Measurements from ENCODE around the gene C5orf52.
A peak's percentile ranks its signal among the peaks of the same experiment; 100 is the strongest.
"Not testable (repeated sequence)": the region's sequence is repeated elsewhere in the genome, so short reads cannot be mapped to it uniquely, and the experiment has no call there.

C5orf52 gene

GRCh38 chr5:157657516-157657915 lies 13.8 kb upstream of the C5orf52 start:
- Histone ChIP-seq H3K4me3 (ENCODE audit: low read depth in 1 of 2, low read length in 2 of 2) (no peak overlapping the region), H3K36me3 (ENCODE audit: control insufficient read depth in 1 of 2, insufficient read depth in 2 of 2, low read length in 2 of 2) (no peaks in the 10 kb centered on the region), H3K4me1 (ENCODE audit: control insufficient read depth in 1 of 2, insufficient read depth in 2 of 2, low read length in 2 of 2) (no peaks in the 10 kb centered on the region), H3K27ac (ENCODE audit: low read length) (no peak overlapping the region), H3K27me3 (ENCODE audit: low read depth, low read length) (no peaks in the 10 kb centered on the region), H3K9me3 (ENCODE audit: control insufficient read depth in 1 of 2, low read length in 2 of 2) (peaks cover 0 to 4% of the 10 kb centered on the region in 2 donors)

- Histone ChIP-seq H3K27me3 (ENCODE audit: low read depth, low read length) (no peaks in the 10 kb centered on the region), H3K36me3 (ENCODE audit: control insufficient read depth in 1 of 2, insufficient read depth in 2 of 2, low read length in 2 of 2) (no peaks in the 10 kb centered on the region), H3K9me3 (ENCODE audit: control insufficient read depth in 1 of 2, low read length in 2 of 2) (peaks cover 0 to 4% of the 10 kb centered on the region in 2 donors), H3K27ac (ENCODE audit: low read length) (no peak overlapping the region), H3K4me3 (ENCODE audit: low read depth in 1 of 2, low read length in 2 of 2) (no peak overlapping the region), H3K4me1 (ENCODE audit: control insufficient read depth in 1 of 2, insufficient read depth in 2 of 2, low read length in 2 of 2) (no peaks in the 10 kb centered on the region)
Observed at GRCh38 chr5:157658893-157659292, 12.4 kb upstream of the C5orf52 start.

GRCh38 chr5:157659868-157660660 lies 11.3 kb upstream of the C5orf52 start:
- Histone ChIP-seq H3K27ac (ENCODE audit: low read length) (no peak overlapping the region), H3K9me3 (ENCODE audit: control insufficient read depth in 1 of 2, low read length in 2 of 2) (peaks cover 0 to 4% of the 10 kb centered on the region in 2 donors), H3K4me1 (ENCODE audit: control insufficient read depth in 1 of 2, insufficient read depth in 2 of 2, low read length in 2 of 2) (no peaks in the 10 kb centered on the region), H3K36me3 (ENCODE audit: control insufficient read depth in 1 of 2, insufficient read depth in 2 of 2, low read length in 2 of 2) (no peaks in the 10 kb centered on the region), H3K27me3 (ENCODE audit: low read depth, low read length) (no peaks in the 10 kb centered on the region), H3K4me3 (ENCODE audit: low read depth in 1 of 2, low read length in 2 of 2) (no peak overlapping the region)

- peaks cover 2 to 5% of the 10 kb centered on the region in 2 donors for H3K4me1 ChIP-seq (ENCODE audit: control insufficient read depth in 1 of 2, insufficient read depth in 2 of 2, low read length in 2 of 2)
- no peaks in the 10 kb centered on the region for H3K27me3 ChIP-seq (ENCODE audit: low read depth, low read length)
Observed at GRCh38 chr5:157665467-157666070, 5.8 kb upstream of the C5orf52 start.

GRCh38 chr5:157668356-157668755 lies 3.0 kb upstream of the C5orf52 start:
- H3K4me3 ChIP-seq (ENCODE audit: low read depth in 1 of 2, low read length in 2 of 2) = no peak overlapping the region

More at GRCh38 chr5:157665467-157666070, 5.8 kb upstream of the C5orf52 start:
- H3K4me3 ChIP-seq (ENCODE audit: low read depth in 1 of 2, low read length in 2 of 2) = no peak overlapping the region
- no peak overlapping the region for H3K27ac ChIP-seq (ENCODE audit: low read length)
- H3K36me3 ChIP-seq (ENCODE audit: control insufficient read depth in 1 of 2, insufficient read depth in 2 of 2, low read length in 2 of 2) = no peaks in the 10 kb centered on the region
- H3K9me3 ChIP-seq (ENCODE audit: control insufficient read depth in 1 of 2, low read length in 2 of 2) = no peaks in the 10 kb centered on the region

GRCh38 chr5:157669701-157670097 lies 1.6 kb upstream of the C5orf52 start:
- no peak overlapping the region for H3K4me3 ChIP-seq (ENCODE audit: low read depth in 1 of 2, low read length in 2 of 2)
- H3K9me3 ChIP-seq (ENCODE audit: control insufficient read depth in 1 of 2, low read length in 2 of 2) = no peaks in the 10 kb centered on the region
- no peaks in the 10 kb centered on the region for H3K27me3 ChIP-seq (ENCODE audit: low read depth, low read length)
- peaks cover 5 to 6% of the 10 kb centered on the region in 2 donors for H3K4me1 ChIP-seq (ENCODE audit: control insufficient read depth in 1 of 2, insufficient read depth in 2 of 2, low read length in 2 of 2)
- no peaks in the 10 kb centered on the region for H3K36me3 ChIP-seq (ENCODE audit: control insufficient read depth in 1 of 2, insufficient read depth in 2 of 2, low read length in 2 of 2)
- peak overlapping the region; percentile 50 for H3K27ac ChIP-seq (ENCODE audit: low read length)

More at GRCh38 chr5:157668356-157668755, 3.0 kb upstream of the C5orf52 start:
- Histone ChIP-seq H3K27ac (ENCODE audit: low read length) (no peak overlapping the region), H3K36me3 (ENCODE audit: control insufficient read depth in 1 of 2, insufficient read depth in 2 of 2, low read length in 2 of 2) (no peaks in the 10 kb centered on the region), H3K27me3 (ENCODE audit: low read depth, low read length) (no peaks in the 10 kb centered on the region), H3K9me3 (ENCODE audit: control insufficient read depth in 1 of 2, low read length in 2 of 2) (no peaks in the 10 kb centered on the region), H3K4me1 (ENCODE audit: control insufficient read depth in 1 of 2, insufficient read depth in 2 of 2, low read length in 2 of 2) (peaks cover 5 to 6% of the 10 kb centered on the region in 2 donors)

GRCh38 chr5:157671592-157672330 lies 428 bp downstream of the C5orf52 start:
- H3K4me1 ChIP-seq (ENCODE audit: control insufficient read depth in 1 of 2, insufficient read depth in 2 of 2, low read length in 2 of 2) = peaks cover 5 to 6% of the 10 kb centered on the region in 2 donors
- no peaks in the 10 kb centered on the region for H3K9me3 ChIP-seq (ENCODE audit: control insufficient read depth in 1 of 2, low read length in 2 of 2)
- peak overlapping the region; percentile 68 for H3K27ac ChIP-seq (ENCODE audit: low read length)
- H3K4me3 ChIP-seq (ENCODE audit: low read depth in 1 of 2, low read length in 2 of 2) = peak overlapping the region; percentile 70 to 75
- no peaks in the 10 kb centered on the region for H3K27me3 ChIP-seq (ENCODE audit: low read depth, low read length)
- no peaks in the 10 kb centered on the region for H3K36me3 ChIP-seq (ENCODE audit: control insufficient read depth in 1 of 2, insufficient read depth in 2 of 2, low read length in 2 of 2)

- no peaks in the 10 kb centered on the region for H3K27me3 ChIP-seq (ENCODE audit: low read depth, low read length)
- peaks cover 5 to 6% of the 10 kb centered on the region in 2 donors for H3K4me1 ChIP-seq (ENCODE audit: control insufficient read depth in 1 of 2, insufficient read depth in 2 of 2, low read length in 2 of 2)
- no peaks in the 10 kb centered on the region for H3K36me3 ChIP-seq (ENCODE audit: control insufficient read depth in 1 of 2, insufficient read depth in 2 of 2, low read length in 2 of 2)
- no peak overlapping the region for H3K4me3 ChIP-seq (ENCODE audit: low read depth in 1 of 2, low read length in 2 of 2)
- H3K9me3 ChIP-seq (ENCODE audit: control insufficient read depth in 1 of 2, low read length in 2 of 2) = no peaks in the 10 kb centered on the region
- H3K27ac ChIP-seq (ENCODE audit: low read length) = no peak overlapping the region
Observed at GRCh38 chr5:157672976-157673375, 1.6 kb downstream of the C5orf52 start.

- not testable (repeated sequence) for H3K4me3 ChIP-seq (ENCODE audit: low read depth in 1 of 2, low read length in 2 of 2); H3K27me3 ChIP-seq (ENCODE audit: low read depth, low read length); H3K4me1 ChIP-seq (ENCODE audit: control insufficient read depth in 1 of 2, insufficient read depth in 2 of 2, low read length in 2 of 2); H3K9me3 ChIP-seq (ENCODE audit: control insufficient read depth in 1 of 2, low read length in 2 of 2); H3K27ac ChIP-seq (ENCODE audit: low read length); H3K36me3 ChIP-seq (ENCODE audit: control insufficient read depth in 1 of 2, insufficient read depth in 2 of 2, low read length in 2 of 2)
Observed at GRCh38 chr5:157674351-157674750, 3.0 kb downstream of the C5orf52 start.

GRCh38 chr5:157677931-157678330 lies 6.6 kb downstream of the C5orf52 start:
- Histone ChIP-seq H3K36me3 (ENCODE audit: control insufficient read depth in 1 of 2, insufficient read depth in 2 of 2, low read length in 2 of 2) (no peaks in the 10 kb centered on the region), H3K27me3 (ENCODE audit: low read depth, low read length) (no peaks in the 10 kb centered on the region), H3K4me1 (ENCODE audit: control insufficient read depth in 1 of 2, insufficient read depth in 2 of 2, low read length in 2 of 2) (no peaks in the 10 kb centered on the region), H3K4me3 (ENCODE audit: low read depth in 1 of 2, low read length in 2 of 2) (no peak overlapping the region), H3K9me3 (ENCODE audit: control insufficient read depth in 1 of 2, low read length in 2 of 2) (no peaks in the 10 kb centered on the region), H3K27ac (ENCODE audit: low read length) (no peak overlapping the region)

- H3K9me3 ChIP-seq (ENCODE audit: control insufficient read depth in 1 of 2, low read length in 2 of 2) = no peaks in the 10 kb centered on the region
- H3K27me3 ChIP-seq (ENCODE audit: low read depth, low read length) = no peaks in the 10 kb centered on the region
- no peak overlapping the region for H3K4me3 ChIP-seq (ENCODE audit: low read depth in 1 of 2, low read length in 2 of 2)
- H3K36me3 ChIP-seq (ENCODE audit: control insufficient read depth in 1 of 2, insufficient read depth in 2 of 2, low read length in 2 of 2) = no peaks in the 10 kb centered on the region
- no peak overlapping the region for H3K27ac ChIP-seq (ENCODE audit: low read length)
- no peaks in the 10 kb centered on the region for H3K4me1 ChIP-seq (ENCODE audit: control insufficient read depth in 1 of 2, insufficient read depth in 2 of 2, low read length in 2 of 2)
Observed at GRCh38 chr5:157679801-157680200, 8.5 kb downstream of the C5orf52 start.
